CD4-positive, alpha-beta T cell treated with Interleukin-15 for 4 hours (primary cell): Measurements from ENCODE around the gene WNT4.

Experiments used
- DNase-seq: peaks from one replicate; pipeline ENCODE4 v3.0.0-alpha.2; 2020; ENCODE audit warnings: low spot score

Gene WNT4

GRCh38 chr1:22163564-22163963 lies 20.7 kb upstream of the WNT4 start:
- no peak for DNase-seq

GRCh38 chr1:22163137-22163536 lies 20.2 kb upstream of the WNT4 start:
- no peak for DNase-seq

GRCh38 chr1:22159891-22160290 lies 17.0 kb upstream of the WNT4 start:
- no peak for DNase-seq

DNA sequence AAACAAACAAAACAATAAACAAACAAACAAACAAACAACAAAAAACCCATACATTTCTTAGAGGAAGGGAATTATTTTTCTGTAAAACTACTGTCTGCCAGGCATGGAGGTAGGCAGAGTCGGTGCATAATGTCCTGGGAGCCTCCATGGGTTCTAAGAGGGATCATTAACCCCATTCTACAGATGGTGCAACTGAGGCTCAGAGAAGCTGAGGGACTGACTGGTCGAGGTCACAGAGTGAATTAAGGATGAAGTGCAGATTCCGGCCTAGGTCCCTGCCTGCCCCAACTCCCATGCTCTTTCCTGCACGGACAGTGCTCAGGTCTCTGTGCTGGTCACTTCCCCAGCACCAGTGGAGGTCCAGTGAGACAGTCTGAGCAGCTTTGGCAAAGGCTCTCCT lies 15.8 kb upstream of the WNT4 start:
- DNase-seq, result no peak

GRCh38 chr1:22157359-22157966 lies 14.6 kb upstream of the WNT4 start:
- no peak for DNase-seq

- DNase-seq, result no peak
These were observed 12.6 kb upstream of the WNT4 start for GRCh38 chr1:22155517-22155916.

- DNase-seq, result no peak
These were observed 11.7 kb upstream of the WNT4 start for GRCh38 chr1:22154626-22155025.

GRCh38 chr1:22153660-22154437 lies 11.0 kb upstream of the WNT4 start:
- no peak for DNase-seq

DNA sequence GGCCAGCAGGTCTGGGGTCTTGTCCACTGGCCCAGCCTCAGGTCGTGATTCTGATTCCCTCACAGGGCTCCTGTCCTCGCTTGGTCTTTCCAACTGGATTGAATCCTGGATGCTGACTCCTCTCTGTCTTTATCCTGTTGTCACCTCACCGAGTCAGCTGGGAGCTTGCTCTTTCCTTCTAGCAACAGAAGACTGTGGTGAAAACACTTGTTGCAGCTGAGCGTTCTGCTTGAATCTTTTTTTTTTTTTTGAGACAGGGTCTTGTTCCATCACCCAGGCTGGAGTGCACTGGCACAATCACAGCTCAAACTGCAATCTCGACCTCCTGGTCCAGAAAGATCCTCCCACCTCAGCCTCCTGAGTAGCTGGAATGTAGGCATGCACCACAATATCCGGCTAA lies 8.0 kb upstream of the WNT4 start:
- no peak for DNase-seq

GRCh38 chr1:22142315-22143064 lies 407 bp downstream of the WNT4 start:
- DNase-seq, result no peak

DNA sequence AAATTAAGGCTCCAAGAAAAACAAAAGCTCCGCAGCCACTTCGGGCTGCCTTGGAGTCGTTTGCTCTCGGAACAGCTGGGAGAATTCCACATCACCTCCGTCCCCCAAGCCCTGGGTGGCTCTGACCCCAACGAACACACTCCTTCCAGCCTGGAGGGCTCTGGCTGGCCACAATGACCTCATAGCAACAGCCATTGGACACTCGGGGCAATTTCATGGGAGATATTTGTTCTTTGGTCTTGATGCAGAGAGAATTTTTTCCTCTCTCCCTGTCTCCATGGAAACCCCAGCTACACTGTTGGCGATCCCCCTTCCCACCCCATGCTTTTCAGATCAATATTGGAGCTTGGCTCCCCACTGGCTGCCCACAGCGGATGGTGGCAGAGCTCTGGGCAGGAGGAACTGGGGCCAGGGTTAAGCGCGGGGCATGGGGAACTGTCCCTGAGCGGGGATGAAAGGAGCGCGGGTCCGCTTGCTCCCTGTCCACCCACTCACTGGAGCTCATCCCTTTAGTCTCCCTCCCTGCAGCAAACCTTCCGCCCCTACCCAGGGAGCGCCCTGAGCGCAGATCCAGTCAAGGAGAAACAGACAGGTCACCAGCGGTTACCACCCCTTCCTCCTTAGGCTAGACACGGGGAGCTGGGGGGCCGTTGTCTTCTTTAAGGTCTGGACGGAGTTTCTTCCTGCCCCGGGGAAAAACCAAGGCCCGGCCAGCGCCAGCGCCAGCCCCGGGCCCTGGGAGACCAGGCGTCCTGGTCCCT lies 1.2 kb downstream of the WNT4 start:
- DNase-seq, result no peak

DNA sequence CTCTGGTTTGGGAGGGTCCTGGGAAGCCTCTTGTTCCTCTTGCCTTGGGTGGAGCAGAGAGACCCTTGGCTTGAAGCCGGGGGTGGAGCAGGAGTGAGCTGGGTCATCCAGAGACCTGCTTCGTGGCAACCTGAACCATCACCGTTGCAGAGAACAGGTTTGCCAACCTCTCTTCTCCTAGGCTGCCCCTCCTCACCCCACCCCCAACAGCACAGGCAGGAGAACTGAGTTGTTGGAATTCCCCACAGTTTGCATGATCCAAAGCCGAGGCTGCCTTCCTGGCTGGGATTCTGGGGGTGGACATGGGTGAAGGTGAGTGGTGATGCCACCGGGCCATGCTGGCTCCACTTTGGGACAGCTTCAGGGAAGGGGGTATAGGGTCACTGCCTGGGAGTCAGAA lies 2.2 kb downstream of the WNT4 start:
- no peak for DNase-seq

DNA sequence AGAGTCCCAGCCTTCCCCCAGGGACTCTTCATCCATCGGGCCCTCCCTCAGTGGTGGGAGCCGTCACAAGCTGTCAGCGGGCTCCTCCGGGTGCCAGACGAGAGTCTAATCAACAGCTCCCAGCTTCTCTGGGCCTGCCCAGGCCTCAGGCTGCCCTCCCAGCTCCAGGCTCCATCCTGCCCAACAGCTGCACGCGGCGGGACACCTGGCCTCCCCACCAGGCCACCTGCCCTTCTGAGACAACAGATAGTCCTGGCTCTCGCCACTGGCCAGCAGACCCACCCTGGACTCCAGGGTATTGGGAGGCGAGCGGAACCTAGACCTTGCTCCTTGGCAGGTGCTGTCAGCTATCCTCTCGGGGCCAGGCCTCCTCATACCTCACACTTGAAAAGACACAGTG lies 3.1 kb downstream of the WNT4 start:
- no peak for DNase-seq

- DNase-seq, result no peak
These were observed 3.8 kb downstream of the WNT4 start for GRCh38 chr1:22139066-22139594.

DNA sequence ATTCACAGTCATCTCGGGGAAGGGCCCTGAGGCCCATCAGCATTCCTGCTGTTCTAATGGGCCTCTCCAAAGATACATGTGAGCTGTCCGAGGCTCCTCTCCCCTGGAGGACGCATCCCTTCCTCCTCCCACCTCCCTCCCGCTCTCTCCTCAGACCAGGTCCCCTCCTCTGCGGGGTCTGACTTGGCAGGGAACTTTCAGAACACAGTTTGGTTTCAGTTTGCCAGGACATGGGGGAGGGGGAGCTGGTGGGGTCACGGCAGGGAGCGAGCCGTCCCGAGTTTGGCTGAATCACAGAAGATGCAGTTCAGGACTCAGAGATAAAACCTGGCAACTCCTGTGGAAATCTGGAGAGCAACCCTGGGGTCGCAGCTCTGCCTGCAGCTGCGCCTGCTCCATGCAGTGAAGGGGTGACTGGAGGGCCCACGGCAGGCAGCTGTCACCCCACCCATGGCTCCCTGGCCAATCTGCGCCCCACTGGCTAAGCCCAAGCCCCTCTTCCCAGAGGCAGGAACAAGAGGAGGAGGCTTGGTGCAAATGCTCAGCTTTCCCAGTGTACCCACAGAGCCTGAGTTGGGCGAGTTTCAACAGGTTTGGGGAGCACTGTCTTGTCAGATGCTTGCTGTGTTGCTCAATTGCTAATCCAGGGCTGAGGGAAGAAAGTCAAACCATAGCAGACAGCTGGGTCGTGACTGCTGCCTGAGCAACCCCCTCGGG lies 5.7 kb downstream of the WNT4 start:
- no peak for DNase-seq

DNA sequence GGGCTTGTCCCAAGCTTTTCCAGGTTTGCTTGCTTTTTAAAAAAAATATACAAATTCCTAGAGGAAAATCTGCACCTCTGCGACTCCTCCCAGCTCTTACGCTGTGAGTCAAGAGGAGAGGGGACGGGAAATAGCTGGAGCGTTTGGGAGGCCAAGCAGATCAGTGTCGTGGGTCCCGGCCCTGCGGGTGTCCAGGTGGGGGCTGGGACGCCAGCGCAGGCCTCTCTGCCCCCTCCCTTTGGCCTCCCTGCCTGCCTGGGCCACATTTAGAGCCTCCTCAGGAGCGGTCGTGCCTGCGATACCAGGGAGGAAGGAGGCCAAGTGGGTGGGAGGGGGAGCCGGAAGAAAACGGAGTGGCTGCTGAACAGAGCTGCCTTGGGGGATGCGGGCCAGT lies 9.0 kb downstream of the WNT4 start:
- no peak for DNase-seq

- DNase-seq, result no peak
These were observed 9.5 kb downstream of the WNT4 start for GRCh38 chr1:22133247-22133930.

GRCh38 chr1:22132517-22133235 lies 10.2 kb downstream of the WNT4 start:
- no peak for DNase-seq

DNA sequence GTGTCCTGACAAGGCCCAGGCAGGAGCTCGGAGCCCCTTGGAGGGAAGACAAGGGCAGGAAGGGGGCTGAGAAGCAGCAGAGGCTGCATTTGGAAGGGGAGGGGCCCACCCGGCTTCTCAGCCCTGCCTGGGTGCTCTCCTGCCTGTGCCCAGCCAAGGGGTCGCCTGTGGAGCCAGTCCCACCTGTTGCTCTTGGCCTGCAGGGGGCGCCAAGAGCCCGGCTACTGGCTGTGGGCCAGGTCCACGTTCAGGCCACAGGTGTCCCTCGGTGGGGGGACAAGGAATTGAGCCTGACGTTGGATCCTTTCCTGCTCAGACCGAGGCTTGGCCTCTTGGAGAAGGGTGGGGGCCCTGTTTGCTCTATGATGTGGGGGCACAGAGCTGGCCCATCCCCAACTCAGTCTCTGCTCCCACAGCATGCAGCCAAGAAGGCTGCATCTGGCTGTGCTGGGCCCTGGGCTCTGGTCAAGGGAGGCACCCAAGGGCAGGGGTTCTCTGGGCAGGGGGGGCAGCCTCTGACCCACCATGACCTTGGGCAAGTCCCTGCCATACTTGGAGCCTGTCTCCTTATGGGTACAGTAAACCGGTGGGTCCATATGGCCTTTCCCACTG lies 10.9 kb downstream of the WNT4 start:
- DNase-seq, result peak; percentile 40

DNA sequence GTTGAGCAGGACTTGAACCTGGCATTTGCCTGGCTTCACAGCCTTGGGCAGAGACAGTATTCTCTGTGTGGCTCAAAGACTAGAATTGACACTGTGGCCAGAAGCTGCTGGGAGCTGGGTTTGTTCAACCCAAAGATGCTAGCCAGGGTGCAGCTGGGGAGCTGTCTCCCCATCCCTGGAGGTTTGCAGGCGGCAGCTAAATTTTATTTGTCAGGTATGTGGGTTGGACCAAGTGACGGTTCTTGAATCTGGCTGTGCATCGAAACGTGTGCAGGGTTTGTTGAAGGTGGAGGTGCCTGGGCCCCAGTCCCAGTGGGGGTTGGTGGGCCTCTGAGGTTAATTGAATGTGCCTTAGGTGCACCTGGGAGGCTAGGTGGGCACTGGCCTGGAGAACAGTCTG lies 11.8 kb downstream of the WNT4 start:
- no peak for DNase-seq
